ENCODE measurements around the gene BRINP2.

DNA sequence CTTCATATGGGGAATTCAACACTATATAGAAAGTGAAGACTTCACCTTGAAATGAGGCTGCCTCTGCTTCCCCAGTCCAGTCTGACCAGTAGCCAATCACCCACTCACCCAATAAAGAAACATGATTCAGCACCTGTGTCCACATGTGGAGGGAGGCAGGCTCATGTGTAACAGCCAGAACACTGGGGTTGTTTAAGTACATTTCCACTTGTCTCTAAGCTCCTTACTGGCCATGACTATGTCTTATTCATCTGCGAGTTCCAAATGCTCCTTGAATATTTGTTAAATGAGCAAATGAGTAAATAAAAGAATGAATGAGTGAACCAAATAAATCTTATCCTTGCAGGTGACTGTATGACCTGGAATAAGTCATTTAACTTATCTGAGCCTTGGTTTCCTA, 100.1 kb downstream of the BRINP2 start:
- TF ChIP-seq EP300 (IDR thresholded peaks at IDR 0.05) (no peak), POLR2A (IDR thresholded peaks at IDR 0.05) (no peak), POLR2AphosphoS5 (IDR thresholded peaks at IDR 0.05) (peak in 1 of 3 donors; percentile 31)
- TF ChIP-seq, protein P1, sequence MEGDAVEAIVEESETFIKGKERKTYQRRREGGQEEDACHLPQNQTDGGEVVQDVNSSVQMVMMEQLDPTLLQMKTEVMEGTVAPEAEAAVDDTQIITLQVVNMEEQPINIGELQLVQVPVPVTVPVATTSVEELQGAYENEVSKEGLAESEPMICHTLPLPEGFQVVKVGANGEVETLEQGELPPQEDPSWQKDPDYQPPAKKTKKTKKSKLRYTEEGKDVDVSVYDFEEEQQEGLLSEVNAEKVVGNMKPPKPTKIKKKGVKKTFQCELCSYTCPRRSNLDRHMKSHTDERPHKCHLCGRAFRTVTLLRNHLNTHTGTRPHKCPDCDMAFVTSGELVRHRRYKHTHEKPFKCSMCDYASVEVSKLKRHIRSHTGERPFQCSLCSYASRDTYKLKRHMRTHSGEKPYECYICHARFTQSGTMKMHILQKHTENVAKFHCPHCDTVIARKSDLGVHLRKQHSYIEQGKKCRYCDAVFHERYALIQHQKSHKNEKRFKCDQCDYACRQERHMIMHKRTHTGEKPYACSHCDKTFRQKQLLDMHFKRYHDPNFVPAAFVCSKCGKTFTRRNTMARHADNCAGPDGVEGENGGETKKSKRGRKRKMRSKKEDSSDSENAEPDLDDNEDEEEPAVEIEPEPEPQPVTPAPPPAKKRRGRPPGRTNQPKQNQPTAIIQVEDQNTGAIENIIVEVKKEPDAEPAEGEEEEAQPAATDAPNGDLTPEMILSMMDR (IDR thresholded peaks at IDR 0.05): no peak

All from stomach (tissue), 4 donors.